ENCODE data around the gene PRRT2.

PRRT2 gene

GRCh38 chr16:29819506-29819905, 7.5 kb downstream of the PRRT2 start:
- Histone ChIP-seq H3K4me3 (peak overlapping the region in 9 of 10 experiments; percentile 56 to 81 (median 71); a peak in 14 of 20 replicates), H3K9me3 (replicated peaks in 1 of 11) (no peaks in the 10 kb centered on the region), H3K36me3 (peaks cover 18 to 46% (median 30%) of the 10 kb centered on the region in 11 experiments), H3K4me2 (peak overlapping the region; percentile 95 to 100 (median 100)), H3K4me1 (peaks cover 65 to 78% (median 72%) of the 10 kb centered on the region in 10 experiments), H4K20me1 (peaks cover 16 to 42% (median 34%) of the 10 kb centered on the region in 11 experiments; a peak in 19 of 22 replicates), H3K27ac (peak overlapping the region in 5 of 11 experiments; percentile 11 to 70 (median 45); a peak in 4 of 22 replicates), H3K9ac (peak overlapping the region; percentile 63 to 98 (median 77); a peak in 20 of 22 replicates), H3K27me3 (no peaks in the 10 kb centered on the region)
- no peak for TF ChIP-seq Cebpa-rat (IDR thresholded peaks at IDR 0.05)

GRCh38 chr16:29820271-29820701, 8.3 kb downstream of the PRRT2 start, which contains the start of gene MVP:
Gene MVP, plus strand, starts transcription at chr16:29820462. Its CDS starts 10,088 bp downstream, at chr16:29830550.
- Histone ChIP-seq H3K9ac (peak within 1 kb of the TSS; percentile 63 to 98 (median 77)), H3K9me3 (replicated peaks in 1 of 11) (no peaks in the 10 kb centered on the region), H3K4me3 (peak within 1 kb of the TSS; percentile 45 to 81 (median 68)), H3K4me1 (peaks cover 65 to 78% (median 72%) of the 10 kb centered on the region in 10 experiments), H3K36me3 (peaks cover 18 to 46% (median 30%) of the 10 kb centered on the region in 11 experiments), H3K27me3 (no peaks in the 10 kb centered on the region), H3K27ac (peak within 1 kb of the TSS; percentile 6 to 76 (median 63); a peak in 21 of 22 replicates), H4K20me1 (peaks cover 16 to 50% (median 40%) of the 10 kb centered on the region in 11 experiments; a peak in 19 of 22 replicates), H3K4me2 (peak within 1 kb of the TSS; percentile 95 to 100 (median 100))
- TF ChIP-seq Cebpa-rat (IDR thresholded peaks at IDR 0.05): no peak

DNA sequence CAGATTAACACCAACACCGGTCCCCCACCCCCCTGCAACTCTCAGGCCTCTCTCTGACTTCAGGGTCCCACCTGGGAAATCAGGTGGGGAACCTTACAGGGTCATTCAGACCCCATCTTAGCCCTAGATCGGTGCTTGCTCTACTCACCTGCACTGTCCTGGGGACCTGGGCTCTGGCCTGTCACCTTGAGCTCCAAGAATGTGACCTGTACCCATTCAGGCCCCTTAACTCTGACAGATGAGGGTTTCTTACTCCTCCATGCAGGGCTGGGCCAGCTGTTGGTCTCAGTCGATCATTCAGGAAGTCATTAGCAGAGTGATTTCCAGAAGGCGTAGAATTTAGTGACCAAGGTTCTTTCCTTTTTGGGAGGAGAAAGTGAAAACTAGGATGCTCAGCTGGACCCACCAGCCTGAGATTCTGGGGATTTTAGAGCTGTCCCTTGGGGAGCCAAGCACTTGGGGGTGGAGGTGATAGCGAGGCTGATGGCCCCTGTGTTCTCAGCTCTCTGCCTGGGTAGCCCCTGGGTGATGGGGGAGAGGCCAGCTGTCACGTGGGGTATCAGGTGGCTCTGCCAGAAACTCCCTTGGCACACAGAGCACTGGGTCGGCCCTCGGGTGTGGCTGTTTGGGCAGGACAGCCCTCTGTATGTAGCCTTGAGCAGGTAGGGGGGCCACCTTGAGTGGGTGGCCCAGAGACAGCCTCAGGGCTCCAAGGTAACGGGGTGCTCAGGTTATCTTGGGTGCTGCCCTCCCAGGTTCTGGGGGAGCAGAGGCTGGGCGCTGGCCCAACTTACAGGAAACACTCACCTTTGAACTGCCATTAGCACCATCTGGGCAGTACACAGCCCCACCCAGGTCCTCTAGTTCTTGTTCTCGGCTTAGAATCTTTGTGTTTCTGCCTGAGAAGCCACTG, 9.0 kb downstream of the PRRT2 start:
- H3K36me3 ChIP-seq: peaks cover 18 to 46% (median 30%) of the 10 kb centered on the region in 11 experiments
- peak overlapping the region; percentile 6 to 76 (median 63); a peak in 21 of 22 replicates for H3K27ac ChIP-seq
- peak overlapping the region; percentile 95 to 100 (median 100) for H3K4me2 ChIP-seq
- H3K4me3 ChIP-seq: peak overlapping the region; percentile 45 to 81 (median 68)
- H3K9me3 ChIP-seq (replicated peaks in 1 of 11): no peaks in the 10 kb centered on the region
- H3K4me1 ChIP-seq: peaks cover 69 to 84% (median 76%) of the 10 kb centered on the region in 10 experiments
- H3K9ac ChIP-seq: peak overlapping the region; percentile 63 to 98 (median 76)
- peaks cover 16 to 57% (median 45%) of the 10 kb centered on the region in 11 experiments; a peak in 19 of 22 replicates for H4K20me1 ChIP-seq
- no peak for TF ChIP-seq Cebpa-rat (IDR thresholded peaks at IDR 0.05)
- H3K27me3 ChIP-seq: no peaks in the 10 kb centered on the region

DNA sequence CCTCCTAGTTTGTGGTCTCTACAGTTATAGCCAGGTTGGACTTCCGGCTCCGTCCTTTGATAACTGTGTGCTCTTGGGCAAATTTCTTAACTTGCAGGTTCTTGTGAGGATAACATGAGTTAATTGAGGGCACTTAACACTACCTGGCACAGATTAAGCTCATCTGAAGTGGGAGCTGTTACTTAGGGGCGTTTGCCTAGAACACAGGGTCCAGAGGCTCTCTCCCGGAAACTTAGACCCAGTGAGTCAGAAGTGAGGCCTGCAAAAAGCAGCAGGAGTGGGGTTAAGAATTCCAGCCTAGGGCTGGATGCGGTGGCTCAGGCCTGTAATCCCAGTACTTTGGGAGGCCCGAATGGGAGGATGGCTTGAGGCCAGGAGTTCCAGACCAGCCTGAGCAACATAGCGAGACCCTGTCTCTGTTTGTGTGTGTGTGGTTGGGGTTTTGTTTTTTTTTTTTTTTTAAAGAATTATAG, 9.7 kb downstream of the PRRT2 start:
- Histone ChIP-seq H3K4me1 (peaks cover 69 to 85% (median 76%) of the 10 kb centered on the region in 10 experiments), H3K36me3 (peaks cover 18 to 46% (median 31%) of the 10 kb centered on the region in 11 experiments)
- no peak for TF ChIP-seq Cebpa-rat (IDR thresholded peaks at IDR 0.05)

GRCh38 chr16:29824589-29825144, 12.7 kb downstream of the PRRT2 start:
- H3K27me3 ChIP-seq: no peaks in the 10 kb centered on the region
- peak overlapping the region; percentile 42 to 100 (median 70) for H3K4me2 ChIP-seq
- peak overlapping the region in 3 of 11 experiments; percentile 0 to 19 (median 14); a peak in 2 of 22 replicates for H3K27ac ChIP-seq
- TF ChIP-seq Cebpa-rat (IDR thresholded peaks at IDR 0.05): no peak
- H4K20me1 ChIP-seq: peaks cover 8 to 84% (median 42%) of the 10 kb centered on the region in 11 experiments; a peak in 19 of 22 replicates
- H3K36me3 ChIP-seq: peaks cover 4 to 46% (median 15%) of the 10 kb centered on the region in 11 experiments
- H3K4me3 ChIP-seq: no peak overlapping the region
- H3K4me1 ChIP-seq: peaks cover 42 to 60% (median 50%) of the 10 kb centered on the region in 10 experiments
- H3K9ac ChIP-seq: peak overlapping the region in 2 of 11 experiments; percentile 33 to 53; a peak in 3 of 22 replicates
- H3K9me3 ChIP-seq (replicated peaks in 1 of 11): no peaks in the 10 kb centered on the region

More for the DNA sequence above, 9.7 kb downstream of the PRRT2 start:
- H3K4me2 ChIP-seq: peak overlapping the region; percentile 95 to 100 (median 100)
- H4K20me1 ChIP-seq: peaks cover 16 to 62% (median 48%) of the 10 kb centered on the region in 11 experiments; a peak in 19 of 22 replicates
- H3K9ac ChIP-seq: peak overlapping the region in 10 of 11 experiments; percentile 71 to 98 (median 76); a peak in 18 of 22 replicates
- no peaks in the 10 kb centered on the region for H3K27me3 ChIP-seq
- H3K4me3 ChIP-seq: peak overlapping the region in 6 of 10 experiments; percentile 56 to 81 (median 73); a peak in 9 of 20 replicates
- H3K9me3 ChIP-seq (replicated peaks in 1 of 11): no peaks in the 10 kb centered on the region
- peak overlapping the region in 10 of 11 experiments; percentile 6 to 76 (median 64); a peak in 14 of 22 replicates for H3K27ac ChIP-seq

GRCh38 chr16:29825145-29826044, 13.4 kb downstream of the PRRT2 start:
- peak overlapping the region; percentile 38 to 100 (median 70) for H3K4me2 ChIP-seq
- peak overlapping the region in 2 of 11 experiments; percentile 33 to 53; a peak in 2 of 22 replicates for H3K9ac ChIP-seq
- TF ChIP-seq Cebpa-rat (IDR thresholded peaks at IDR 0.05): no peak
- peaks cover 8 to 91% (median 37%) of the 10 kb centered on the region in 11 experiments; a peak in 19 of 22 replicates for H4K20me1 ChIP-seq
- peaks cover 0 to 50% (median 15%) of the 10 kb centered on the region in 11 experiments; a peak in 11 of 22 replicates for H3K36me3 ChIP-seq
- no peaks in the 10 kb centered on the region for H3K27me3 ChIP-seq
- no peak overlapping the region for H3K4me3 ChIP-seq
- H3K9me3 ChIP-seq (replicated peaks in 1 of 11): no peaks in the 10 kb centered on the region
- H3K27ac ChIP-seq: peak overlapping the region in 4 of 11 experiments; percentile 12 to 45 (median 24); a peak in 6 of 22 replicates
- peaks cover 35 to 55% (median 44%) of the 10 kb centered on the region in 10 experiments for H3K4me1 ChIP-seq

DNA sequence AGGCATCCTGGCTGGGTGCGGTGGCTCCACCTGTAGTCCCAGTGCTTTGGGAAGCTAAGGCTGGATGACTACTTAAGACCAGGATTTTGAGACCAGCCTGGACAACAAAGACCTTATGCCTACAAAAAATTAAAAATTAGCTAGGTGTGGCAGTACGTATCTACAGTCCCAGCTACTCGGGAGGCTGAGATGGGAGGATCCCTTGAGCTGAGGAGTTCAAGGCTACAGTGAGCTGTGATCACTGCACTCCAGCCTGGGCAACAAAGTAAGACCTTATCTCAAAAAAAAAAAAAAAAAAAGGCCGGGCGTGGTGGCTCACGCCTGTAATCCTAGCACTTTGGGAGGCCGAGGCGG, 14.3 kb downstream of the PRRT2 start:
- H4K20me1 ChIP-seq: peaks cover under 1 to 100% (median 28%) of the 10 kb centered on the region in 11 experiments; a peak in 18 of 22 replicates
- no peak for TF ChIP-seq Cebpa-rat (IDR thresholded peaks at IDR 0.05)
- peaks cover 0 to 59% (median 13%) of the 10 kb centered on the region in 11 experiments; a peak in 12 of 22 replicates for H3K36me3 ChIP-seq
- H3K27ac ChIP-seq: no peak overlapping the region
- peaks cover 25 to 47% (median 35%) of the 10 kb centered on the region in 10 experiments for H3K4me1 ChIP-seq
- no peaks in the 10 kb centered on the region for H3K27me3 ChIP-seq
- H3K4me3 ChIP-seq: no peak overlapping the region
- H3K4me2 ChIP-seq: no peak overlapping the region
- no peaks in the 10 kb centered on the region for H3K9me3 ChIP-seq (replicated peaks in 1 of 11)
- H3K9ac ChIP-seq: no peak overlapping the region
